Keratinocyte (primary cell): Measurements from ENCODE around the gene LRIG3. TPM values are rescaled to one million over a fixed set of nuclear protein-coding genes. Genes with fewer than 3 reads are reported as not detected.

Experiments
- DNase-seq: peaks from one replicate; pipeline ENCODE4 v3.0.0-alpha.2; 2011; ENCODE audit warnings: low read depth, missing footprints, low spot score
- FAIRE-seq: peaks from 2 replicates; lab custom pipeline; 2011; peaks lifted over from hg19 to GRCh38; lab: Jason Lieb, UNC
- H2AFZ ChIP-seq: 2 replicates; pipeline ENCODE4 v1.6.0; 2012; ENCODE audit warnings: low read length, control low read depth, inconsistent platforms; ENCODE audit not compliant: control insufficient read depth
- H3K27ac ChIP-seq: 2 replicates; pipeline ENCODE4 v1.5.1; 2011; ENCODE audit warnings: low read length; ENCODE audit not compliant: control insufficient read depth, insufficient read depth
- H3K27me3 ChIP-seq: 3 replicates; pipeline ENCODE4 v1.6.0; 2011; ENCODE audit warnings: low read length; ENCODE audit not compliant: control insufficient read depth, insufficient read depth; ENCODE audit errors: extremely low read depth
- H3K36me3 ChIP-seq, 2 experiments: 2 replicates in 1 of 2; 3 replicates in 1 of 2; pipeline ENCODE4 v1.5.1; 2011; ENCODE audit warnings: low read length in 2 of 2, mild to moderate bottlenecking in 1 of 2; ENCODE audit not compliant: control insufficient read depth in 2 of 2, insufficient read depth in 2 of 2; ENCODE audit errors: extremely low read depth in 1 of 2
- H3K4me1 ChIP-seq: 3 replicates; pipeline ENCODE4 v1.5.1; 2011; ENCODE audit warnings: low read length; ENCODE audit not compliant: control insufficient read depth, insufficient read depth; ENCODE audit errors: extremely low read depth
- H3K4me2 ChIP-seq: 3 replicates; pipeline ENCODE4 v1.6.0; 2011; ENCODE audit warnings: low read depth, low read length; ENCODE audit not compliant: control insufficient read depth, insufficient read depth; ENCODE audit errors: extremely low read depth
- H3K4me3 ChIP-seq, 3 experiments: fragments of 200-600 bp in 1 of 3; sonication (generic) in 1 of 3; 2 replicates in 2 of 3; 3 replicates in 1 of 3; pipeline ENCODE4 v1.5.1; 2011 to 2016; ENCODE audit warnings: low read length in 3 of 3, mild to moderate bottlenecking in 3 of 3, control low read depth in 2 of 3, inconsistent platforms in 1 of 3, low read depth in 1 of 3, mixed read lengths in 1 of 3, mixed run types in 1 of 3, moderate library complexity in 1 of 3; ENCODE audit not compliant: control insufficient read depth in 2 of 3, insufficient read depth in 2 of 3; ENCODE audit errors: extremely low read depth in 1 of 3
- H3K79me2 ChIP-seq: 2 replicates; pipeline ENCODE4 v1.6.0; 2012; ENCODE audit warnings: low read length; ENCODE audit not compliant: control insufficient read depth, insufficient read depth
- H3K9ac ChIP-seq: 3 replicates; pipeline ENCODE4 v1.6.0; 2011; ENCODE audit warnings: low read length; ENCODE audit not compliant: control insufficient read depth, insufficient read depth; ENCODE audit errors: extremely low read depth
- H3K9me1 ChIP-seq: 3 replicates; pipeline ENCODE4 v1.6.0; 2011; ENCODE audit warnings: low read length; ENCODE audit not compliant: control insufficient read depth, insufficient read depth; ENCODE audit errors: extremely low read depth
- H3K9me3 ChIP-seq: 2 replicates; pipeline ENCODE4 v1.5.1; 2012; ENCODE audit warnings: low read depth, low read length; ENCODE audit not compliant: control insufficient read depth
- H4K20me1 ChIP-seq: 3 replicates; pipeline ENCODE4 v1.6.0; 2011; ENCODE audit warnings: low read length; ENCODE audit not compliant: control insufficient read depth, insufficient read depth; ENCODE audit errors: extremely low read depth
- CTCF ChIP-seq, 3 experiments: IDR thresholded peaks in 1 of 3; conservative IDR thresholded peaks in 1 of 3; optimal IDR thresholded peaks in 1 of 3; 2 replicates in 2 of 3; 3 replicates in 1 of 3; pipeline versions ENCODE3 to v1.5.1; 2011; ENCODE audit warnings: low read length in 3 of 3, mild to moderate bottlenecking in 3 of 3, moderate library complexity in 2 of 3, control low read depth in 1 of 3, inconsistent platforms in 1 of 3; ENCODE audit not compliant: insufficient read depth in 2 of 3; ENCODE audit errors: extremely low read depth in 1 of 3
- EZH2 ChIP-seq: IDR thresholded peaks from one replicate; pipeline ENCODE4 v1.6.1; 2012; ENCODE audit warnings: inconsistent platforms, mild to moderate bottlenecking, low read length, moderate library complexity
- dilution Hi-C: fragments of 300-500 bp; cut with MboI; formaldehyde crosslinking; loops from one replicate; pipeline ENCODE4 v1.7.0; 2020; ENCODE audit warnings: low sequenced_read_pairs; ENCODE audit not compliant: extremely low pct_ligation_motif_present
- polyA plus RNA-seq, 5 experiments: library from polyadenylated mRNA; depleted of rRNA in 3 of 5; stranded (reverse) in 3 of 5; stranded (forward) in 1 of 5; unstranded in 1 of 5; fragments of >200 nt; gene quantifications; 1 replicate in 1 of 5; 2 replicates in 3 of 5; 3 replicates in 1 of 5; pipeline versions ENCODE4 v1.2.1 to v1.2.3, GENCODE V29; 2011 to 2012; ENCODE audit warnings: missing spikeins in 2 of 5, low read depth in 1 of 5, low replicate concordance in 1 of 5

The LRIG3 gene
- polyA plus RNA-seq, 1 donor (not counting 4 experiments of a cell fraction or from before 2014, with no cell fraction given), result 30.9 TPM

GRCh38 chr12:58932806-58933681 lies 12.7 kb upstream of the LRIG3 start:
- dilution Hi-C loops, result no loop called here
- Histone ChIP-seq H3K9me3 (no peaks in the 10 kb centered on the region), H3K36me3 (no peaks in the 10 kb centered on the region), H3K27me3 (no peaks in the 10 kb centered on the region), H3K9me1 (no peaks in the 10 kb centered on the region), H3K4me3 (no peak overlapping the region), H2AFZ (no peak overlapping the region), H3K9ac (no peak overlapping the region), H3K27ac (no peak overlapping the region), H4K20me1 (no peaks in the 10 kb centered on the region), H3K4me1 (no peaks in the 10 kb centered on the region), H3K79me2 (no peaks in the 10 kb centered on the region), H3K4me2 (no peak overlapping the region)
- TF ChIP-seq CTCF (optimal IDR thresholded peaks at IDR 0.05 in 1 of 3, IDR thresholded peaks at IDR 0.05 in 1 of 3, conservative IDR thresholded peaks at IDR 0.05 in 1 of 3; ENCODE audit: extremely low read depth in 1 of 3, insufficient read depth in 2 of 3, low read length in 3 of 3) (no peak), EZH2 (no peak)
- DNase-seq (no peak), FAIRE-seq (peak; percentile 20)

- Histone ChIP-seq H3K36me3 (no peaks in the 10 kb centered on the region), H3K79me2 (no peaks in the 10 kb centered on the region), H3K4me3 (no peak overlapping the region), H3K9ac (no peak overlapping the region), H3K27me3 (no peaks in the 10 kb centered on the region), H2AFZ (no peak overlapping the region), H3K4me1 (no peaks in the 10 kb centered on the region), H3K9me1 (no peaks in the 10 kb centered on the region), H3K4me2 (no peak overlapping the region), H4K20me1 (no peaks in the 10 kb centered on the region), H3K27ac (no peak overlapping the region), H3K9me3 (no peaks in the 10 kb centered on the region)
- FAIRE-seq (no peak), DNase-seq (no peak)
- dilution Hi-C loops, result no loop called here
- no peak for TF ChIP-seq CTCF (optimal IDR thresholded peaks at IDR 0.05 in 1 of 3, IDR thresholded peaks at IDR 0.05 in 1 of 3, conservative IDR thresholded peaks at IDR 0.05 in 1 of 3; ENCODE audit: extremely low read depth in 1 of 3, insufficient read depth in 2 of 3, low read length in 3 of 3)
- no peak for TF ChIP-seq EZH2
Observed at GRCh38 chr12:58931518-58931917, 11.2 kb upstream of the LRIG3 start.
